Measurements from ENCODE around the gene ENO1. TPM values are rescaled to one million over a fixed set of nuclear protein-coding genes. Genes with fewer than 3 reads are reported as not detected.

The ENO1 gene
- total RNA-seq, 1 donor from 2014 or later = 444 TPM

GRCh38 chr1:8915446-8915845 is 37.0 kb upstream of the ENO1 start:
- peaks cover 15% of the 10 kb centered on the region for H3K4me1 Mint-ChIP-seq (ENCODE audit: low read depth)
- H3K27ac Mint-ChIP-seq = no peak overlapping the region
- H3K36me3 Mint-ChIP-seq (ENCODE audit: insufficient read depth) = no peaks in the 10 kb centered on the region
- H3K4me3 Mint-ChIP-seq (ENCODE audit: low read depth) = no peak overlapping the region
- no peak for TF ChIP-seq CTCF (IDR thresholded peaks at IDR 0.05; ENCODE audit: unreplicated experiment)
- H3K9me3 Mint-ChIP-seq (ENCODE audit: low read depth) = peaks cover 3% of the 10 kb centered on the region
- H3K27me3 Mint-ChIP-seq = peaks cover 6% of the 10 kb centered on the region
- DNase-seq (ENCODE audit: low spot score, unreplicated experiment) = no peak

DNA sequence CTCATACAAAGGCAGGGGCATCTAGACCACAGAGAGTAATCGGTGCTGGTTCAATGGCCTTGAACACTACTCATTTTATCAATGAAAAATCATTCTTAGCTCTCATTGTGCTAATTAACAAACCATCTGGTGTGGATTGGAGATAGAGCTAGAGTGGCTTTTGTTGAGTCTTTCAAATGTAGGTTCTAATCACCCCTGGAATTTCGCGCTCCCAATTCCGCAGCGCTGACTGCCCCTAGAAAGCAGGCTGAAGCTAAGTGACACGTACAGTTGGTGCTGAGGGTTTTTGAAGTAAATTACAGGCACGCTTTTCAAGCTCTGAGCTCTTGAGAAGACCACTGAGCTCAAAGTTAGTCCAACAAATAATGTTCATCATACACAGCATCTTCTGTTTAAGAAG is 36.0 kb upstream of the ENO1 start:
- Mint-ChIP-seq H3K27ac (no peak overlapping the region), H3K4me1 (ENCODE audit: low read depth) (peaks cover 15% of the 10 kb centered on the region), H3K27me3 (peaks cover 6% of the 10 kb centered on the region), H3K4me3 (ENCODE audit: low read depth) (no peak overlapping the region), H3K9me3 (ENCODE audit: low read depth) (peaks cover 8% of the 10 kb centered on the region), H3K36me3 (ENCODE audit: insufficient read depth) (peaks cover 3% of the 10 kb centered on the region)
- no peak for TF ChIP-seq CTCF (IDR thresholded peaks at IDR 0.05; ENCODE audit: unreplicated experiment)
- DNase-seq (ENCODE audit: low spot score, unreplicated experiment) = no peak

- no peak for TF ChIP-seq CTCF (IDR thresholded peaks at IDR 0.05; ENCODE audit: unreplicated experiment)
- peaks cover 3% of the 10 kb centered on the region for H3K36me3 Mint-ChIP-seq (ENCODE audit: insufficient read depth)
- peak overlapping the region; percentile 1 for H3K27ac Mint-ChIP-seq
These were observed 35.0 kb upstream of the ENO1 start for GRCh38 chr1:8913457-8913856.

GRCh38 chr1:8911416-8912309 is 33.2 kb upstream of the ENO1 start:
- peaks cover 6% of the 10 kb centered on the region for H3K27me3 Mint-ChIP-seq
- H3K4me1 Mint-ChIP-seq (ENCODE audit: low read depth) = peaks cover 14% of the 10 kb centered on the region
- H3K9me3 Mint-ChIP-seq (ENCODE audit: low read depth) = peaks cover 8% of the 10 kb centered on the region
- no peak for DNase-seq (ENCODE audit: low spot score, unreplicated experiment)
- peaks cover 3% of the 10 kb centered on the region for H3K36me3 Mint-ChIP-seq (ENCODE audit: insufficient read depth)
- TF ChIP-seq CTCF (IDR thresholded peaks at IDR 0.05; ENCODE audit: unreplicated experiment) = no peak
- no peak overlapping the region for H3K27ac Mint-ChIP-seq
- H3K4me3 Mint-ChIP-seq (ENCODE audit: low read depth) = no peak overlapping the region

More at GRCh38 chr1:8913457-8913856, 35.0 kb upstream of the ENO1 start:
- peaks cover 8% of the 10 kb centered on the region for H3K9me3 Mint-ChIP-seq (ENCODE audit: low read depth)
- H3K27me3 Mint-ChIP-seq = peaks cover 6% of the 10 kb centered on the region
- H3K4me1 Mint-ChIP-seq (ENCODE audit: low read depth) = peaks cover 15% of the 10 kb centered on the region
- no peak for DNase-seq (ENCODE audit: low spot score, unreplicated experiment)
- no peak overlapping the region for H3K4me3 Mint-ChIP-seq (ENCODE audit: low read depth)

GRCh38 chr1:8910914-8911313 is 32.4 kb upstream of the ENO1 start:
- no peak overlapping the region for H3K4me3 Mint-ChIP-seq (ENCODE audit: low read depth)
- H3K27me3 Mint-ChIP-seq = peaks cover 6% of the 10 kb centered on the region
- DNase-seq (ENCODE audit: low spot score, unreplicated experiment) = no peak
- TF ChIP-seq CTCF (IDR thresholded peaks at IDR 0.05; ENCODE audit: unreplicated experiment) = no peak
- no peak overlapping the region for H3K27ac Mint-ChIP-seq
- peaks cover 3% of the 10 kb centered on the region for H3K36me3 Mint-ChIP-seq (ENCODE audit: insufficient read depth)
- peaks cover 14% of the 10 kb centered on the region for H3K4me1 Mint-ChIP-seq (ENCODE audit: low read depth)
- H3K9me3 Mint-ChIP-seq (ENCODE audit: low read depth) = peaks cover 8% of the 10 kb centered on the region
